ENCODE measurements around the gene POLR3G.

Gene POLR3G

GRCh38 chr5:90555666-90556065 is 81.0 kb downstream of the POLR3G start:
- Mint-ChIP-seq H3K4me1 (peaks cover 17% of the 10 kb centered on the region), H3K4me3 (no peak overlapping the region), H3K9me3 (no peaks in the 10 kb centered on the region), H3K27me3 (peaks cover 58% of the 10 kb centered on the region), H3K27ac (no peak overlapping the region)
- no peak for DNase-seq
- no peak for ATAC-seq

- H3K9me3 Mint-ChIP-seq, result no peaks in the 10 kb centered on the region
- ATAC-seq (no peak), DNase-seq (no peak)
- H3K4me3 Mint-ChIP-seq, result no peak overlapping the region
- H3K4me1 Mint-ChIP-seq, result peaks cover 17% of the 10 kb centered on the region
- no peak overlapping the region for H3K27ac Mint-ChIP-seq
- H3K27me3 Mint-ChIP-seq, result peaks cover 66% of the 10 kb centered on the region
Measured at GRCh38 chr5:90557391-90557790, 82.7 kb downstream of the POLR3G start.

- Mint-ChIP-seq H3K27me3 (peaks cover 67% of the 10 kb centered on the region), H3K4me1 (peaks cover 17% of the 10 kb centered on the region), H3K9me3 (no peaks in the 10 kb centered on the region), H3K27ac (no peak overlapping the region), H3K4me3 (peak overlapping the region; percentile 63 to 87)
- no peak for ATAC-seq
- no peak for DNase-seq
Measured at GRCh38 chr5:90557871-90558270, 83.2 kb downstream of the POLR3G start.

- Mint-ChIP-seq H3K4me3 (peak within 1 kb of the TSS; percentile 63 to 87), H3K9me3 (no peaks in the 10 kb centered on the region), H3K4me1 (peaks cover 17% of the 10 kb centered on the region), H3K27ac (no peak within 1 kb of the TSS), H3K27me3 (peaks cover 67% of the 10 kb centered on the region)
- peak; percentile 7 to 10 for DNase-seq
- ATAC-seq, result peak; percentile 78
Measured at GRCh38 chr5:90558344-90559192, 83.9 kb downstream of the POLR3G start, which contains the start of gene ADGRV1. Gene ADGRV1, plus strand, starts transcription at chr5:90558797. Its CDS starts 99 bp downstream, at chr5:90558896.

- Mint-ChIP-seq H3K4me3 (no peak overlapping the region), H3K9me3 (peaks cover 0 to 7% of the 10 kb centered on the region in 2 donors), H3K4me1 (peaks cover 17% of the 10 kb centered on the region), H3K27ac (no peak overlapping the region), H3K27me3 (peaks cover 60% of the 10 kb centered on the region)
- ATAC-seq (no peak), DNase-seq (no peak)
Measured at GRCh38 chr5:90560771-90561170, 86.1 kb downstream of the POLR3G start.

- no peak for ATAC-seq
- H3K4me3 Mint-ChIP-seq, result no peak overlapping the region
- H3K4me1 Mint-ChIP-seq, result peaks cover 17% of the 10 kb centered on the region
- H3K9me3 Mint-ChIP-seq, result peaks cover 0 to 7% of the 10 kb centered on the region in 2 donors
- peaks cover 51% of the 10 kb centered on the region for H3K27me3 Mint-ChIP-seq
- H3K27ac Mint-ChIP-seq, result no peak overlapping the region
- DNase-seq, result no peak
Measured at GRCh38 chr5:90561766-90562165, 87.1 kb downstream of the POLR3G start.

GRCh38 chr5:90562341-90562740 is 87.7 kb downstream of the POLR3G start:
- H3K9me3 Mint-ChIP-seq, result peaks cover 0 to 7% of the 10 kb centered on the region in 2 donors
- peaks cover 17% of the 10 kb centered on the region for H3K4me1 Mint-ChIP-seq
- no peak for DNase-seq
- ATAC-seq, result no peak
- H3K4me3 Mint-ChIP-seq, result no peak overlapping the region
- no peak overlapping the region for H3K27ac Mint-ChIP-seq
- peaks cover 46% of the 10 kb centered on the region for H3K27me3 Mint-ChIP-seq

- Mint-ChIP-seq H3K9me3 (peaks cover 0 to 7% of the 10 kb centered on the region in 2 donors), H3K4me3 (no peak overlapping the region), H3K27me3 (peaks cover 38% of the 10 kb centered on the region), H3K27ac (no peak overlapping the region), H3K4me1 (peaks cover 11% of the 10 kb centered on the region)
- DNase-seq, result no peak
- no peak for ATAC-seq
Measured at GRCh38 chr5:90563108-90563507, 88.4 kb downstream of the POLR3G start.
